Measurements from ENCODE around the gene NEIL1. TPM values are rescaled to one million over a fixed set of nuclear protein-coding genes. Genes with fewer than 3 reads are reported as not detected.
A peak's percentile ranks its signal among the peaks of the same experiment; 100 is the strongest.
"Not testable (repeated sequence)": the region's sequence is repeated elsewhere in the genome, so short reads cannot be mapped to it uniquely, and the experiment has no call there.

The NEIL1 gene
- polyA plus RNA-seq, 1 experiment: 4.7 TPM

GRCh38 chr15:75371901-75372688 lies 25.3 kb downstream of the NEIL1 start:
- ChIA-PET CTCF (no interaction called here), POLR2A (no interaction called here)
- H3K27me3 ChIP-seq (ENCODE audit: control insufficient read depth, insufficient read depth, low read length): no peaks in the 10 kb centered on the region
- H3K4me3 ChIP-seq (ENCODE audit: low read depth, low read length): no peak overlapping the region
- DNase-seq (ENCODE audit: low read depth): no peak
- no peak for TF ChIP-seq CTCF (IDR thresholded peaks at IDR 0.05; ENCODE audit: insufficient read depth, low read depth, low read length)
- peaks cover 20% of the 10 kb centered on the region for H3K36me3 ChIP-seq (ENCODE audit: control insufficient read depth, insufficient read depth, low read length)

- POLR2A ChIA-PET: no interaction called here
- no peak for DNase-seq (ENCODE audit: low read depth)
- H3K36me3 ChIP-seq (ENCODE audit: control insufficient read depth, insufficient read depth, low read length): peaks cover 10% of the 10 kb centered on the region
- TF ChIP-seq CTCF (IDR thresholded peaks at IDR 0.05; ENCODE audit: insufficient read depth, low read depth, low read length): no peak
- H3K27me3 ChIP-seq (ENCODE audit: control insufficient read depth, insufficient read depth, low read length): no peaks in the 10 kb centered on the region
- CTCF ChIA-PET: interaction anchor here (1.6 to 3.9 kb wide), 2 partner anchors 11 to 12 kb away, joined by 3 to 19 read pairs; partner anchors contain the start of gene MAN2C1
- H3K4me3 ChIP-seq (ENCODE audit: low read depth, low read length): no peak overlapping the region
These were observed 33.9 kb downstream of the NEIL1 start for GRCh38 chr15:75380773-75381172.

- POLR2A ChIA-PET: not testable (repeated sequence)
- CTCF ChIA-PET: interaction anchor here (0.7 kb wide), 1 partner anchor 76 kb away, joined by 4 read pairs; no protein-coding TSS in a partner anchor
These were observed 37.1 kb downstream of the NEIL1 start for GRCh38 chr15:75383986-75384385.

GRCh38 chr15:75389791-75390382 lies 43.0 kb downstream of the NEIL1 start:
- ChIA-PET POLR2A (no interaction called here), CTCF (no interaction called here)
- Histone ChIP-seq H3K4me3 (ENCODE audit: low read depth, low read length) (no peak overlapping the region), H3K27me3 (ENCODE audit: control insufficient read depth, insufficient read depth, low read length) (no peaks in the 10 kb centered on the region), H3K36me3 (ENCODE audit: control insufficient read depth, insufficient read depth, low read length) (peaks cover 39% of the 10 kb centered on the region)
- no peak for TF ChIP-seq CTCF (IDR thresholded peaks at IDR 0.05; ENCODE audit: insufficient read depth, low read depth, low read length)
- DNase-seq (ENCODE audit: low read depth): no peak

More at GRCh38 chr15:75383986-75384385, 37.1 kb downstream of the NEIL1 start:
- not testable (repeated sequence) for H3K4me3 ChIP-seq (ENCODE audit: low read depth, low read length); DNase-seq (ENCODE audit: low read depth); H3K27me3 ChIP-seq (ENCODE audit: control insufficient read depth, insufficient read depth, low read length)
- peaks cover 17% of the 10 kb centered on the region for H3K36me3 ChIP-seq (ENCODE audit: control insufficient read depth, insufficient read depth, low read length)

- H3K4me3 ChIP-seq (ENCODE audit: low read depth, low read length): no peak overlapping the region
- ChIA-PET CTCF (interaction anchor here (1.0 kb wide), 1 partner anchor 17 kb away, joined by 3 read pairs; no protein-coding TSS in a partner anchor), POLR2A (no interaction called here)
- DNase-seq (ENCODE audit: low read depth): peak; percentile 15
- H3K36me3 ChIP-seq (ENCODE audit: control insufficient read depth, insufficient read depth, low read length): peaks cover 21% of the 10 kb centered on the region
- no peak for TF ChIP-seq CTCF (IDR thresholded peaks at IDR 0.05; ENCODE audit: insufficient read depth, low read depth, low read length)
- no peaks in the 10 kb centered on the region for H3K27me3 ChIP-seq (ENCODE audit: control insufficient read depth, insufficient read depth, low read length)
These were observed 50.7 kb downstream of the NEIL1 start for GRCh38 chr15:75397494-75397893.

Measured in BJ (cell line).